A549 (cell line): ENCODE measurements around the gene RNF220. TPM values are rescaled to one million over a fixed set of nuclear protein-coding genes. Genes with fewer than 3 reads are reported as not detected.

ENCODE experiments used
- ATAC-seq, 2 experiments: fragments of 200-7000 bp in 1 of 2; fragments of >200 bp in 1 of 2; cut with Nextera tagmentation in 1 of 2; cut with Tn5 transposase in 1 of 2; 3 replicates each; pipeline versions ENCODE4 v1.8.0 to v1.9.1; 2018 to 2020; ENCODE audit warnings: mild to moderate bottlenecking in 1 of 2, moderate library complexity in 1 of 2
- CTCF ChIA-PET: fragments of 300-600 bp; sonication (Branson Sonifier 250); formaldehyde crosslinking; extraction: SDS; loops from one replicate; lab custom pipeline; 2021; ENCODE audit warnings: antibody characterized with exemption, inconsistent platforms; lab: Yijun Ruan, JAX
- POLR2A ChIA-PET: fragments of 350-600 bp; formaldehyde crosslinking; extraction: SDS; loops from one replicate; lab custom pipeline; 2021; ENCODE audit warnings: antibody characterized with exemption, inconsistent platforms; lab: Yijun Ruan, JAX
- DNase-seq, 2 experiments: peaks; one replicate each; pipeline versions ENCODE4 v3.0.0 to v3.0.0-alpha.2; 2011 to 2016; ENCODE audit warnings: low read depth in 1 of 2, low spot score in 1 of 2
- FAIRE-seq: peaks from 2 replicates; lab custom pipeline; 2011; peaks lifted over from hg19 to GRCh38; lab: Jason Lieb, UNC
- H3K27ac ChIP-seq, 2 experiments: fragments of >200 bp; sonication (Bioruptor Twin); formaldehyde crosslinking; 3 replicates each; pipeline ENCODE4 v1.5.1; 2016 to 2017
- H3K4me1 ChIP-seq: fragments of >200 bp; sonication (Bioruptor Twin); formaldehyde crosslinking; 3 replicates; pipeline ENCODE4 v1.6.1; 2016
- H3K4me2 ChIP-seq: fragments of >200 bp; sonication (Bioruptor Twin); formaldehyde crosslinking; 3 replicates; pipeline ENCODE4 v1.6.1; 2016
- H3K4me3 ChIP-seq: fragments of >200 bp; sonication (Bioruptor Twin); formaldehyde crosslinking; 3 replicates; pipeline ENCODE4 v1.5.1; 2016
- H3K9me3 ChIP-seq: fragments of >200 bp; sonication (Bioruptor Twin); formaldehyde crosslinking; 3 replicates; pipeline ENCODE4 v1.6.1; 2016
- BCL3 ChIP-seq: fragments of >200 bp; sonication (Bioruptor Twin); formaldehyde crosslinking; IDR thresholded peaks from 3 replicates; pipeline ENCODE4 v1.6.1; 2016
- BHLHE40 ChIP-seq: IDR thresholded peaks from 2 replicates; pipeline ENCODE4 v1.6.1; 2012; ENCODE audit warnings: low read depth, low read length, inconsistent platforms
- CHD2 ChIP-seq: fragments of 150-350 bp; IDR thresholded peaks from 2 replicates; pipeline ENCODE4 v1.6.1; 2014; ENCODE audit warnings: low read length; ENCODE audit not compliant: partially characterized antibody
- EHF ChIP-seq: fragments of 250-450 bp; sonication (Bioruptor Pico); IDR thresholded peaks from 2 replicates; pipeline ENCODE4 v1.5.0; 2020; ENCODE audit warnings: mild to moderate bottlenecking
- EHMT2 ChIP-seq: fragments of 200-600 bp; sonication (generic); IDR thresholded peaks from 2 replicates; pipeline ENCODE4 v1.6.1; 2016; ENCODE audit warnings: antibody characterized with exemption, low read depth, mild to moderate bottlenecking, moderate library complexity
- FOSB ChIP-seq: fragments of 250-450 bp; sonication (Bioruptor Pico); IDR thresholded peaks from 2 replicates; pipeline ENCODE4 v1.5.0; 2020; ENCODE audit warnings: mild to moderate bottlenecking, moderate library complexity
- FOSL2 ChIP-seq, 2 experiments: fragments of 450-650 bp in 1 of 2; fragments of >200 bp in 1 of 2; sonication (Bioruptor Twin) in 1 of 2; formaldehyde crosslinking; IDR thresholded peaks; 2 replicates each; pipeline versions ENCODE4 v1.5.0 to v1.6.1; 2016 to 2020; ENCODE audit warnings: mild to moderate bottlenecking in 1 of 2, moderate library complexity in 1 of 2
- HOXB5 ChIP-seq: fragments of 250-450 bp; sonication (Bioruptor Pico); IDR thresholded peaks from 2 replicates; pipeline ENCODE4 v1.5.0; 2020; ENCODE audit warnings: mild to moderate bottlenecking, moderate library complexity
- JUNB ChIP-seq: fragments of >200 bp; sonication (Bioruptor Twin); formaldehyde crosslinking; IDR thresholded peaks from 2 replicates; pipeline ENCODE4 v1.6.1; 2016
- KDM5A ChIP-seq: fragments of 200-600 bp; sonication (generic); IDR thresholded peaks from 2 replicates; pipeline ENCODE4 v1.6.1; 2016; ENCODE audit warnings: antibody characterized with exemption, mild to moderate bottlenecking
- MYC ChIP-seq: IDR thresholded peaks from 2 replicates; pipeline ENCODE4 v1.6.1; 2012; ENCODE audit warnings: mild to moderate bottlenecking, inconsistent platforms, low read length, improper control_type of control experiment, borderline replicate concordance
- NR3C1 ChIP-seq: fragments of >200 bp; sonication (Bioruptor Twin); formaldehyde crosslinking; IDR thresholded peaks from 3 replicates; pipeline ENCODE4 v1.6.1; 2017
- POLR2AphosphoS2 ChIP-seq: conservative IDR thresholded peaks from 2 replicates; pipeline ENCODE4 v1.6.1; 2012; ENCODE audit warnings: low read length, improper control_type of control experiment, inconsistent platforms
- RNF2 ChIP-seq: fragments of 200-600 bp; sonication (generic); IDR thresholded peaks from 2 replicates; pipeline ENCODE4 v1.6.1; 2016; ENCODE audit warnings: low read depth, mild to moderate bottlenecking, antibody characterized with exemption, moderate library complexity, borderline replicate concordance
- SREBF2 ChIP-seq: fragments of 450-650 bp; IDR thresholded peaks from 2 replicates; pipeline ENCODE4 v1.6.1; 2014; ENCODE audit warnings: mild to moderate bottlenecking, moderate library complexity
- ZC3H11A ChIP-seq: fragments of 450-650 bp; IDR thresholded peaks from 2 replicates; pipeline ENCODE4 v1.6.1; 2014; ENCODE audit warnings: antibody characterized with exemption, mild to moderate bottlenecking
- ZFP36 ChIP-seq: fragments of 450-650 bp; IDR thresholded peaks from 2 replicates; pipeline ENCODE4 v1.6.1; 2014; ENCODE audit warnings: borderline replicate concordance; ENCODE audit not compliant: partially characterized antibody
- ZNF302 ChIP-seq: fragments of 250-450 bp; sonication (Bioruptor Pico); IDR thresholded peaks from 2 replicates; pipeline ENCODE4 v1.9.0; 2021; ENCODE audit warnings: inconsistent platforms, mild to moderate bottlenecking, moderate library complexity
- WGBS: methylation state at CpG from one replicate; pipeline ENCODE4 v1.1.6; 2017; ENCODE audit errors: missing lambda C conversion rate; 5-methylcytosine and 5-hydroxymethylcytosine counted together
- polyA plus RNA-seq, 4 experiments: library from polyadenylated mRNA; depleted of rRNA in 3 of 4; stranded (reverse); fragments of >200 nt; fragmentation: RNase III in 1 of 4; extraction: RNeasy Plus Mini Kit Qiagen cat#74134 plus additional on column Dnase treatment in 1 of 4; gene quantifications; 2 replicates in 3 of 4; 3 replicates in 1 of 4; pipeline ENCODE4 v1.2.3, GENCODE V29; 2011 to 2017
- TF ChIP-seq, protein P1 (sequence below): fragments of >200 bp; sonication (Bioruptor Twin); formaldehyde crosslinking; IDR thresholded peaks from 2 replicates; pipeline ENCODE4 v1.6.1; 2016
- TF ChIP-seq, protein P2 (sequence below): IDR thresholded peaks from 2 replicates; pipeline ENCODE4 v1.6.1; 2012; ENCODE audit warnings: low read depth, borderline replicate concordance
- TF ChIP-seq, protein P3 (sequence below): fragments of >200 bp; sonication (Bioruptor Twin); formaldehyde crosslinking; IDR thresholded peaks from 3 replicates; pipeline ENCODE4 v1.5.1; 2016

Gene RNF220
- polyA plus RNA-seq, 2 of the 4 experiments (the other 2 are of a cell fraction) = 53.4 to 54.5 TPM

DNA sequence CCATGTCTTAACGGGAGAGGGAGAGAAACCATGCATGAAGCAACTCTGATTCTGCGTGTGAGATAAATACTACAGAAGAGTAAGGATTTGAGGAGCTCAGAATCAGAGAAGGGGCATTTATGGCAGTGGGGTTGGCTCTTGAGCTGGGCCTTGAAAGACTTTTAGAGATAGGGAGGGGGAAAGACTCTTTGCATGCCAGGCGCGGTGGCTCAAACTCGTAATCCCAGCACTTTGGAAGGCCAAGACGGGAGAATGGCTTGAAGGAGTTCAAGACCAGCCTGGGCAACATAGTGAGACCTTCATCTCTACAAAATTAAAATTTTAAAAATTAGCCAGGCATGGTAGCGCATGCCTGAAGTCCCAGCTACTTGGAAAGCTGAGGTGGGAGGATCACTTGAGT is 270.1 kb downstream of the RNF220 start:
- H3K4me2 ChIP-seq = peak overlapping the region; percentile 71
- peak overlapping the region; percentile 57 for H3K4me3 ChIP-seq
- no peaks in the 10 kb centered on the region for H3K9me3 ChIP-seq
- no peak for TF ChIP-seq FOSB (CRISPR knock-in tag)
- no peak for TF ChIP-seq EHF (CRISPR knock-in tag)
- TF ChIP-seq SREBF2 = no peak
- no peak for TF ChIP-seq NR3C1
- no peak for TF ChIP-seq ZNF302 (CRISPR knock-in tag)
- TF ChIP-seq BHLHE40 = no peak
- TF ChIP-seq BCL3 = no peak
- TF ChIP-seq ZFP36 = no peak
- TF ChIP-seq EHMT2 = no peak
- no peak for TF ChIP-seq POLR2AphosphoS2
- no peak for TF ChIP-seq JUNB
- no peak for TF ChIP-seq CHD2
- no peak for TF ChIP-seq MYC
- TF ChIP-seq FOSL2 (IDR thresholded peaks at IDR 0.05) = no peak
- no peak for TF ChIP-seq FOSL2 (CRISPR knock-in tag; IDR thresholded peaks at IDR 0.05)
- TF ChIP-seq, protein P1, sequence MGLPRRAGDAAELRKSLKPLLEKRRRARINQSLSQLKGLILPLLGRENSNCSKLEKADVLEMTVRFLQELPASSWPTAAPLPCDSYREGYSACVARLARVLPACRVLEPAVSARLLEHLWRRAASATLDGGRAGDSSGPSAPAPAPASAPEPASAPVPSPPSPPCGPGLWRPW = no peak
- TF ChIP-seq KDM5A = no peak
- no peak for TF ChIP-seq ZC3H11A
- TF ChIP-seq HOXB5 (CRISPR knock-in tag) = no peak
- TF ChIP-seq, protein P2, sequence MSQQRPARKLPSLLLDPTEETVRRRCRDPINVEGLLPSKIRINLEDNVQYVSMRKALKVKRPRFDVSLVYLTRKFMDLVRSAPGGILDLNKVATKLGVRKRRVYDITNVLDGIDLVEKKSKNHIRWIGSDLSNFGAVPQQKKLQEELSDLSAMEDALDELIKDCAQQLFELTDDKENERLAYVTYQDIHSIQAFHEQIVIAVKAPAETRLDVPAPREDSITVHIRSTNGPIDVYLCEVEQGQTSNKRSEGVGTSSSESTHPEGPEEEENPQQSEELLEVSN = no peak
- no peak for TF ChIP-seq RNF2
- 85% methylated on average over 7 of the region's 7 CpGs for WGBS
- ChIA-PET CTCF (interaction anchor here (0.6 to 7.2 kb wide), 7 partner anchors 8 to 111 kb away, joined by 3 to 34 read pairs (median 4); no protein-coding TSS in a partner anchor), POLR2A (interaction anchor here (2.2 kb wide), 1 partner anchor 43 kb away, joined by 9 read pairs; no protein-coding TSS in a partner anchor)
- ATAC-seq (no peak), FAIRE-seq (no peak), DNase-seq (no peak)
- peak overlapping the region; percentile 87 to 90 for H3K27ac ChIP-seq
- H3K4me1 ChIP-seq = peaks cover 25% of the 10 kb centered on the region

- FAIRE-seq (no peak), DNase-seq (peak in 1 of 2 experiments; percentile 37)
- Histone ChIP-seq H3K4me1 (peaks cover 25% of the 10 kb centered on the region), H3K9me3 (no peaks in the 10 kb centered on the region), H3K27ac (peak overlapping the region; percentile 43 to 51; a peak in 4 of 6 replicates)
- WGBS = 56% methylated on average over 5 of the region's 5 CpGs
- TF ChIP-seq BHLHE40 (no peak), EHMT2 (no peak), POLR2AphosphoS2 (no peak), BCL3 (no peak), FOSL2 (IDR thresholded peaks at IDR 0.05) (no peak), FOSL2 (CRISPR knock-in tag; IDR thresholded peaks at IDR 0.05) (0 out of 2 replicates have a peak, but pooled peaks have one; percentile 7)
- TF ChIP-seq, protein P3, sequence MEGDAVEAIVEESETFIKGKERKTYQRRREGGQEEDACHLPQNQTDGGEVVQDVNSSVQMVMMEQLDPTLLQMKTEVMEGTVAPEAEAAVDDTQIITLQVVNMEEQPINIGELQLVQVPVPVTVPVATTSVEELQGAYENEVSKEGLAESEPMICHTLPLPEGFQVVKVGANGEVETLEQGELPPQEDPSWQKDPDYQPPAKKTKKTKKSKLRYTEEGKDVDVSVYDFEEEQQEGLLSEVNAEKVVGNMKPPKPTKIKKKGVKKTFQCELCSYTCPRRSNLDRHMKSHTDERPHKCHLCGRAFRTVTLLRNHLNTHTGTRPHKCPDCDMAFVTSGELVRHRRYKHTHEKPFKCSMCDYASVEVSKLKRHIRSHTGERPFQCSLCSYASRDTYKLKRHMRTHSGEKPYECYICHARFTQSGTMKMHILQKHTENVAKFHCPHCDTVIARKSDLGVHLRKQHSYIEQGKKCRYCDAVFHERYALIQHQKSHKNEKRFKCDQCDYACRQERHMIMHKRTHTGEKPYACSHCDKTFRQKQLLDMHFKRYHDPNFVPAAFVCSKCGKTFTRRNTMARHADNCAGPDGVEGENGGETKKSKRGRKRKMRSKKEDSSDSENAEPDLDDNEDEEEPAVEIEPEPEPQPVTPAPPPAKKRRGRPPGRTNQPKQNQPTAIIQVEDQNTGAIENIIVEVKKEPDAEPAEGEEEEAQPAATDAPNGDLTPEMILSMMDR = no peak
- TF ChIP-seq, all 56 proteins: peak for 1
- ATAC-seq = no peak
- POLR2A ChIA-PET = no interaction called here
- H3K4me2 ChIP-seq = peak overlapping the region; percentile 63
- CTCF ChIA-PET = interaction anchor here (1.4 to 7.2 kb wide), 3 partner anchors 14 to 110 kb away, joined by 3 to 34 read pairs (median 5); no protein-coding TSS in a partner anchor
- no peak overlapping the region for H3K4me3 ChIP-seq
Measured at GRCh38 chr1:44676484-44677200, 271.6 kb downstream of the RNF220 start.
